AG04449 (cell line): ENCODE data around the gene CILP.

Experiments
- CTCF ChIA-PET: fragments of 350-600 bp; formaldehyde crosslinking; extraction: SDS; loops from one replicate; lab custom pipeline; 2021; ENCODE audit warnings: antibody characterized with exemption; lab: Yijun Ruan, JAX
- POLR2A ChIA-PET: fragments of 400-600, 350-600 bp; formaldehyde crosslinking; extraction: SDS; loops from one replicate; lab custom pipeline; 2020; ENCODE audit warnings: antibody characterized with exemption, inconsistent platforms; lab: Yijun Ruan, JAX
- DNase-seq: peaks from one replicate; pipeline ENCODE4 v3.0.0-alpha.2; 2010; ENCODE audit warnings: low read depth, low spot score
- H3K4me3 ChIP-seq: 2 replicates; pipeline ENCODE4 v1.5.1; 2011; ENCODE audit warnings: low read depth, mild to moderate bottlenecking, control low read depth, low read length
- TF ChIP-seq, protein P1 (sequence below): IDR thresholded peaks from one replicate; pipeline ENCODE4 v1.5.1; 2011; ENCODE audit warnings: mild to moderate bottlenecking, moderate library complexity, low read length, control low read depth, inconsistent platforms; ENCODE audit not compliant: insufficient read depth; ENCODE audit errors: missing control alignments

Gene CILP

GRCh38 chr15:65254758-65255157, 43.5 kb upstream of the CILP start:
- TF ChIP-seq, protein P1, sequence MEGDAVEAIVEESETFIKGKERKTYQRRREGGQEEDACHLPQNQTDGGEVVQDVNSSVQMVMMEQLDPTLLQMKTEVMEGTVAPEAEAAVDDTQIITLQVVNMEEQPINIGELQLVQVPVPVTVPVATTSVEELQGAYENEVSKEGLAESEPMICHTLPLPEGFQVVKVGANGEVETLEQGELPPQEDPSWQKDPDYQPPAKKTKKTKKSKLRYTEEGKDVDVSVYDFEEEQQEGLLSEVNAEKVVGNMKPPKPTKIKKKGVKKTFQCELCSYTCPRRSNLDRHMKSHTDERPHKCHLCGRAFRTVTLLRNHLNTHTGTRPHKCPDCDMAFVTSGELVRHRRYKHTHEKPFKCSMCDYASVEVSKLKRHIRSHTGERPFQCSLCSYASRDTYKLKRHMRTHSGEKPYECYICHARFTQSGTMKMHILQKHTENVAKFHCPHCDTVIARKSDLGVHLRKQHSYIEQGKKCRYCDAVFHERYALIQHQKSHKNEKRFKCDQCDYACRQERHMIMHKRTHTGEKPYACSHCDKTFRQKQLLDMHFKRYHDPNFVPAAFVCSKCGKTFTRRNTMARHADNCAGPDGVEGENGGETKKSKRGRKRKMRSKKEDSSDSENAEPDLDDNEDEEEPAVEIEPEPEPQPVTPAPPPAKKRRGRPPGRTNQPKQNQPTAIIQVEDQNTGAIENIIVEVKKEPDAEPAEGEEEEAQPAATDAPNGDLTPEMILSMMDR, result no peak
- H3K4me3 ChIP-seq, result no peak overlapping the region
- ChIA-PET POLR2A (no interaction called here), CTCF (interaction anchor here (2.1 kb wide), 1 partner anchor 16 kb away, joined by 8 read pairs; no protein-coding TSS in a partner anchor)
- no peak for DNase-seq

DNA sequence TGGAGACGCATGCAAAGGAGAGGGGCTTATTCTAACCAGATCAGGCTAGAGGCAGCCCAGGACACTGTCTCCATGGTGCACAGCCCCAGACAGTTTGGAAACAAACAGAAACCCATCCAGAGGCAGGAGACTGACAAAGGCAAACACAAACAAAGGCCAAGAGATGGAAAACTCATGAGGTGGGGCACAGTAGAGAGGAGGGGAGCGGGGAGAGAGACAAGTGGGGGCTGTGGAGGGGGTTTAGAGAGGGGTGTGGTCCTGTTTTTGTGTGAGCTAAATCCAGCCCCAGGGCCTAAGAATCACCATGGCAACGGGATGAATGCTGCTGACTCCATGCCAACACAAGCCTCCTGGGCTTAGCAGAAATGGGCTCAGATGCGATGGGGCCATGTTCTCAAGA, 43.1 kb upstream of the CILP start:
- CTCF ChIA-PET, result interaction anchor here (2.1 kb wide), 1 partner anchor 16 kb away, joined by 8 read pairs; no protein-coding TSS in a partner anchor
- H3K4me3 ChIP-seq, result no peak overlapping the region
- POLR2A ChIA-PET, result no interaction called here
- TF ChIP-seq, protein P1, result no peak
- no peak for DNase-seq

- DNase-seq, result no peak
- H3K4me3 ChIP-seq, result no peak overlapping the region
- CTCF ChIA-PET, result interaction anchor here (0.6 to 3.1 kb wide), 3 partner anchors 13 to 47 kb away, joined by 3 to 15 read pairs (median 4); no protein-coding TSS in a partner anchor
- TF ChIP-seq, protein P1, result no peak
- POLR2A ChIA-PET, result interaction anchor here (0.6 kb wide), 1 partner anchor 48 kb away, joined by 5 read pairs; no protein-coding TSS in a partner anchor
Measured at GRCh38 chr15:65249641-65250040, 38.4 kb upstream of the CILP start.

DNA sequence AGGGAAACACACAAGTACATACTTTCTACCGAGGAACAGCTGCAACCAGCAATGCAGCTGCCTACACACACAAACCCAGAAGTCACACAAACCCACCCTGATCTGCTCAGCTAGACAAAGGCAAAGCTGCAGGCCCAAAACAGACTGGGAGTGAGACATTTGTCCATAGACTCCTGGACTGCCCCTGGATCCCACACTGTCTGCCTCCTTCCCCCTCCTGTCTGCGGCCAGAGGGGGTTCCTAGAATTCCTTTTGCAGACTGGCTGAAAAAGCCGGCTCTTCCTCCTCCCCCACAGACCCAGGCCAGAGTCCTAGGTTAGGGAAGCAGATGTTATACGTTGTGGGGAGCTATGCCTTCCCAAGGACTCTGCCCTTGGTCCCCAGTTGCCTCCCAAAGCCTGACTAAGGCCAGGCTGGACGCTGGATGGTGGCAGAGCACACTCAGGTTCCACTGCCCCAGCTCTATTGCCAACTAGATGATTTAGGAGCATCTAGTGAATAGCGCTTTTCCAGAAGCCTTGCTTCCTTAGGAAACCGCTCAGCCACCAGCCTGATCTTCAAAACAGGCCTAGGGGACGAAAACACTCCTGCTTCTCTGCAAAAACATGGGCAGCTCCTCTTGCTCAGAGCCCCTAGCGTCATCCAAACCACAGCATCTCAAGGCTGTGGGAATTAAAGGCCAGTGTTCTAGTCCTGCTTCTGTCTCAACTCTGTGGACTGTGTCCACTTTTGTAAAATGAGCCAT, 37.4 kb upstream of the CILP start:
- DNase-seq, result no peak
- TF ChIP-seq, protein P1, result no peak
- POLR2A ChIA-PET, result no interaction called here
- CTCF ChIA-PET, result interaction anchor here (1.2 to 3.1 kb wide), 3 partner anchors 14 to 59 kb away, joined by 3 to 15 read pairs (median 4); no protein-coding TSS in a partner anchor
- no peak overlapping the region for H3K4me3 ChIP-seq

DNA sequence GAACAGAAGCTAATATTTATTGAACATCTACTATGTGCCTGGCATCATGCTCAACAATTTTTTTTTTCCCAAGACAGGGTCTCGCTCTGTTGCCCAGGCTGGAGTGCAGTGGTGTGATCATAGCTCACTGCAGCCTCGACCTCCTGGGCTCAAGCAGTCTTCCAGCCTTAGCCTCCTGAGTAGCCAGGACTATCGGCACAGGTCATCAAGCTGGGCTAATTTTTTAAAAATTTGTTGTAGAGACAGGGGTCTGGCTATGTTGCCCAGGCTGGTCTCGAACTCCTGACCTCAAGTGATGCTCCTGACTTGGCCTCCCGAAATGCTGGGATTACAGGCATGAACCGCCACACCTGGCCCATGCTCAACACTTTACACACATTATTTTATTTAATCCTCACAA, 35.7 kb upstream of the CILP start:
- H3K4me3 ChIP-seq, result no peak overlapping the region
- ChIA-PET CTCF (interaction anchor here (0.9 to 3.2 kb wide), 5 partner anchors 17 to 39 kb away, joined by 3 to 10 read pairs (median 6); partner anchors contain the start of gene PARP16), POLR2A (no interaction called here)
- no peak for DNase-seq
- TF ChIP-seq, protein P1, result no peak
